NCI-H1436 treated with DMSO at 0.1 percent for 48 hours (cell line): ENCODE data around the gene SMIM3.
"Not testable (repeated sequence)": the region's sequence is repeated elsewhere in the genome, so short reads cannot be mapped to it uniquely, and the experiment has no call there.

ENCODE experiments used
- DNase-seq: peaks from one replicate; lab custom pipeline; 2025; lab: John Stamatoyannopoulos, UW

SMIM3 gene

DNA sequence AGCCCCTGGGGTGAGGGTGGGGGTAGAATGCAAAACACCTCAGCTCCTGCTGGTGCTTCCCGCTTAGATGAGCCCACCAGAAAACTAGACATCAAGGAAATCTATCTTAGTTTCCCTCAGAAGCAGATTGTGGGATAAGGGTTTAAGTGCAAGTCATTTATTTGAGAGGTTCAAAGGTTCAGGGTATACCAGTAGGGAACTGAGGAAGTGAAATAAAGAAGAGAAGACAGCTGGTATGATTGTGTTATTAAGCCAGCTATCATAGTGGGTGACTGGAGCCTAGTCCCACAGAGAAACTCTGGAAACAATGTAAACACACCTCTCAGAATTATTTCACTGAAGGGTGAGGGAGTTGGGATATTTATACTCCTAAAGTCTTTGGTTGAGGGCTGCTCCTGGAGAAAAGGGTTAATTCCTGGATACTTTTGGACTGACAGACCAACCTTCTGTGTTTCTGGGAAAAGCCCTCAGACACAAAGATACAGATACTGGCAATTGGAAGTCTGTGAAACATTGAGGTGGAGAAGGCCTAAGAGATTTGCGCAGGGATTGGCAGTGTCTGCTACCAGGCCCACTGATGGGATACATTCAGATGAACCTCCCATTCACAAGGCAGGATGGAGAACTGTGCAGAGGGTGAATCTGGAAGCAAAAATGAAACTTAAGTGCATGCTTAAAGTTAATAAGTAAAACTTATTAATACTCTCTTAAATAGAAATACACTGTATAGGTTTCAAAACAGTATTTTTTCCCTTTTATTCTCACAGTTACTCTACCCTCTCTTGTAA lies 13.4 kb upstream of the SMIM3 start:
- no peak for DNase-seq

DNA sequence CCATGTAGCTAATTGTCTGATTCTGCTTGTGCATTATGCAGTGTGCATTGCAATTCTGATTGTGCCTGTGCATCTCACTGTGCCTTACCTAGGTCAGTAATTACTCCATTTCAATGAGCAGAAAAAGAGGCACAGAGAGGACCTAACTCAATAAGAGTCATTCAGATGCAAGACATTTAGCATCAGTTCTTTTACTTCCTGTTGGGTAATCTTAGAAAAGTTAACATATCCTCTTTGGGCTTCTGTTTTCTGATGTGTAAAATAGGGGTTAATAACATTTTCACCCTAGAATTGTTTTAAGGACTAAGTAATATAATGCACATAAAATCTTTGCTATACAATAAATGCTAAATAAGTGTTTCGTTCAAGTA lies 12.8 kb upstream of the SMIM3 start:
- no peak for DNase-seq

GRCh38 chr5:150766251-150766650 lies 12.3 kb upstream of the SMIM3 start:
- no peak for DNase-seq

DNA sequence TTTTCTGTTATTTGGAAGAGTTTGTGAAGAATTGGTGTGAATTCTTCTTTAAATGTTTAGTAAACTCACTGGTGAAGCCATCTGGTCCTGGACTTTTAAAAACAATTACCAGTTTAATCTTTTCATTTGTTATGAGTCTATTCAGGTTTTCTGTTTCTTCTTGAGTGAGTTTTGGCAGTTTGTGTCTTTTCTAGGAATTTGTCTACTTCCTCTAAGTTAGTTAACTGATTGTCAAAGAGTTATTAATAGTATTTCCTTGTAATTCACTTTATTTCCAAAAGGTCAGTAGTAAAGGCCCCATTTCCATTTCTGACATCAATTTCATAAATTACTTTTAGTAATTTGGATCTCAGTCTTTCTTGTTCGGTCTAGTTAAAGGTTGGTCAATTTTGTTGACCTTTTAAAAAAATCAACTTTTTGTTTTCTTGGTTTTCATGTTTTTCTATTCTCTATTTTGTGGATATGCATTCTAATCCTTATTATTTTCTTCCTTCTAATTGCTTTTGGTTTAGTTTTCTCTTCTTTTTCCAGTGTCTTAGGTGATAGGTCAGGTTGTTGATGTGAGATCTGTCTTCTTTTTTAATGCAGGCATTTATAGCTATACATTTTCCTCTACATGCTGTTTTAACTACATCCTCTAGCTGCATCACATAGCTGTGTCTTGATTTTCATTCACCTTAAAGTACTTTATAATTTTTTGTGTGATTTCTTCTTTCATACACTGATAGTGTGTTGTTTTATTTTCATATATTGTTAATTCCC lies 7.3 kb upstream of the SMIM3 start:
- DNase-seq, result no peak

- DNase-seq, result no peak
Observed at GRCh38 chr5:150774145-150774544, 4.4 kb upstream of the SMIM3 start.

DNA sequence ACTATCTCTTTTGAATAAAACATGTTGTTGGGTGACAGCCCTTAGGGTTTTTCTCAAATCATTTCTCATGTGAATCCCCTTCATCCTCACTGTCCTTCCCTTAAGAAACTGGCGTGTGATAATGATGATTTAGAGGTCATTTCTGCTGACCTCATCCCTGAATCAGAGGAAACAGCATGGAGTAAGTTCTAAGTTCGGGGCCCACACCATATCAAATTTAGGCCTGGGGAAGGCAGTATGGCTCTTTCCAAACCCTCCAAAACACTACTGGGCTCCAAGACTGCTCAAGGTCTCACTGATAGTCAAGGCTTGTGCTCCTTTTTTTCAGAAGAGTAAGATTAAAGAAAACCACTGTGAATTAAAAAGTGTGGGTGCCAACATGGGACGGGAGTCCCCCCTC lies 872 bp upstream of the SMIM3 start:
- no peak for DNase-seq

- no peak for DNase-seq
Observed at GRCh38 chr5:150778088-150778516, 455 bp upstream of the SMIM3 start.

DNA sequence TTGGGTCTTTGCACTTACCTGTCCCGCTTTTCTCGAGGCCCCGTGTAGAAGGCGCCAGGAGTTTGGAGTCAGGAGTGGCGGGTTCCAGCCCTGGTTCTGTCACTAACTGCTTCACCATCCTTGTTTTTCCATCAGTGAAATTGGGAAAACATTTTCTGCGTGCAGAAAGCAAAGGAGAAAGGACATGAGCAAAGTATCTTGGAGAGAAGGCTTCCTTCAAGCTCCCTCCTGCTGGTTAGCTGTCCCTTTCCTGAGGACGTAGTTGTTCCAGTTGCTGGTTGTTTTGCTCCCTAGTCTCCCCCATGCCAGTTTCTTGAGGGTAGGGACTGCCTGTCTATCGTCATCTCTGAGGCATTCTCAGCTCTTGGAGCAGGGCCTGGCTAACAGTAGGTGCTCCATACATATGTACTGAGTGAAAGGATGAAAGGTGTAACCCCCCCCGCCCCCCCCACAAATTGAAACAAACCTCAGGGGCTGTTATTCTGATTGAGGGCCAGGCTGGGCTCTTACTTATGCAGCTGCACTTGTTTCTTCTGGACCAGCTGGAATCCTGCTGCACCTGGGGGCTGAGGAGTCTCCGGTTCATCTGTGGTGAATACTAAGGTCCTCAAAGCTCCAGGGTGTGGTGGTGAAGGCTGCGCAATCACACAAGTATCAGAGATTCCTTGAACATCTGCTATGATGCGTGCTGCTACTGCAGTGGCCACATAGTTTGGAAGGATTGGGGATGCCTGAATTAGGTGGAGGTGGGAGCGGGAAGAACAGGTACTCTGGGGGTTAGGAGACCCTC lies 1.0 kb downstream of the SMIM3 start:
- no peak for DNase-seq

DNA sequence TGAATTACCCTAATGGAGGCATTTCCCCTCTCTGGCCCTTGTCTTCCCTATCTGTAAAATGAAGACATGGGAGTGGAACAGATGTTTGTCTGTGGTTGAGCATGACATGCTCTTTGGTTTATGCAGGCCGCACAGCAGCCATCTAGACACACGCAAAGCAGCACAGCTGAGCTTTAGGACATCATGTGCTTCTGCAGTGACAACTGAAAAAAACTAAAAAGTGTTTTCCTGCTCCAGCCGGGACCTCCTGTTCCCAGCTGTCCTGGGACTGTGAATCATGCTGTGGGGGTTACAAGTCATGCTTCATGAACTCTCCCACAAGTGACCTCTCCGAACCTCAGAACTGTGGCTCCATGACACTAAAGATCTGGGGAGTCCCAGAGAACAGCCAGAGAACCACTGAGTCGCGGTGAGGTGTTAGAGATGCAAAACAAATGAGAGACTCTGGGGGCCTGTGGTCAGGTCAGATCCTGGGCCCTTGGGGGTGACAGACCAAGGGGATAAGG lies 1.7 kb downstream of the SMIM3 start:
- DNase-seq, result no peak

DNA sequence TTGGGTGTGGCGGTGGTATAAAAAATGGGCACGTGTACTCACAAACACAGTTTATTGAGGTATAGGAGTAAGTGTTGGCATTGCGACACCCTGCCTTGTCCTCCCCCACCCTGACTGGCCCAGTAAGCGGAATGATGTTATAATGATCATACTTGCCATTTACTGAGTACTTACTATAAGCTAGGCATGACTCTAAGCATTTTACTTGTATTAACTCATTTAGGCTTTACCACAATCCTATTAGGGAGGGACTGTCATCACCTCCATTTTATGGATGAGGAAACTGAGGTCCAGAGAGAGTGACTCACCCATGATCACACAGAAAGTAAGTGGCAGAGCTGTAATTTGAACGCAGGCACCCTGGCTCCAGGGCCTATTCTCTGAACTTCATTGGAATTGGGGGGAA lies 2.3 kb downstream of the SMIM3 start:
- no peak for DNase-seq

DNA sequence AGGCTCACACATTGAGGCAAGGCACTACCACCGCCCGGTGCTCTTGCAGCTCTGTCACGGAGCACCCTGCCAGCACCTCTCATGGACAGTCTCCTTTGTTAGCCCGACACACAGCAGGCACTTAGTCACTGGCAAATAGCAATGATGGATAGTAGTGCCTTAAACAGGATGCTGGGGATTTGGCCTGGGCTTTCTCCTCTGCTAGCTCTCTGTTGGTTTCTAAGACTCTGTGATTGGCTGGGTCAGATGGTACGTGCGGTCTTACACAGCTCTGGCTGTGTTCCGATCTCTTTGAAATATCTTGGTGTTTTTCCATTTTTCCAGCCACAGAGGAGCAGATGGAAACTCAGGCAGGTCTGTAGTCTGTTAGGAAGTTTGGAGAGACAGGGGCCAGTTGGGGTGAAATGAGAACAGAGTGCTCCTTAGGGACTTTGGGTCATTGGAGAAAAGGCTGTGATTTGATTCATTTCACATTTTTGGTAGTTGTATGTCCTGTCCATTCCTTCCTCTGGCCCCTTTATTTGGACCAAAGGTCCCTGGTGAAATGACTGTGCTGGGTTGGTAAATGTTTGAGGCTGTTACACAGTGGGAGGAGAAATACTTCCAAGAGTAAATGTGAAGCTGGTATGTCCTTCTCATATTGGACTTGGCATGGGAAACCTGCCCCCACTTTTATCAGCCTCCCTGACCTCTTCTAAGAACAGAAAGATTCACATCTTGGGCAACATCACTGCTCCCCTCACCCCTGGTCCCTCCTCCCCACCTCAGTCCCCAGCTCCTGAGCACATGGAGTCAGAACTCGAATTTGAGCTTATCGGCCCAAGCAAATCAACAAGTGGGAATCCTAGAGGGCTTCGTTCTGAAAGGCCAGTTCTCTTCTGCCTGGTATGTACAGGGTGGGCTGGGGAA lies 3.4 kb downstream of the SMIM3 start:
- DNase-seq, result no peak

DNA sequence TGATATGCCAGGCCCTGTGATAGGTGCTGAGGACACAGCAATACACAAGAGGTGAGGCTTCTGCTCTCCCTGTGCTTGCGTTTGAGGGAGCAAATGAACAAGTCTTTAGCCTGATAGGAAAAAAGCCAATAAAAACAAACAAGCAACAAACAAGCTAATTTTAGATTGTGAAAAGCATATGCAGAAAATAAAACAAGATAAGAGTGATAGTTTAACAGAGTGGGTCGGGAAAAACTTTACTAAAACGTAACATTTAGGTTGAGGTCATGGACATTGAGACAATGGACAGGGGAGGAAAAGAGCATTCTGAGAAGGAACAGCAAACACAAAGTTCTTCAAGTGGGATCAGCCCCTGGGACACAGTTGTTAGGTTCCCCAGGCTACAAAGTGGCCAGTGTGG lies 4.3 kb downstream of the SMIM3 start:
- no peak for DNase-seq

GRCh38 chr5:150783422-150783928 lies 4.9 kb downstream of the SMIM3 start:
- peak; percentile 30 for DNase-seq

GRCh38 chr5:150785950-150786349 lies 7.4 kb downstream of the SMIM3 start:
- DNase-seq, result no peak

DNA sequence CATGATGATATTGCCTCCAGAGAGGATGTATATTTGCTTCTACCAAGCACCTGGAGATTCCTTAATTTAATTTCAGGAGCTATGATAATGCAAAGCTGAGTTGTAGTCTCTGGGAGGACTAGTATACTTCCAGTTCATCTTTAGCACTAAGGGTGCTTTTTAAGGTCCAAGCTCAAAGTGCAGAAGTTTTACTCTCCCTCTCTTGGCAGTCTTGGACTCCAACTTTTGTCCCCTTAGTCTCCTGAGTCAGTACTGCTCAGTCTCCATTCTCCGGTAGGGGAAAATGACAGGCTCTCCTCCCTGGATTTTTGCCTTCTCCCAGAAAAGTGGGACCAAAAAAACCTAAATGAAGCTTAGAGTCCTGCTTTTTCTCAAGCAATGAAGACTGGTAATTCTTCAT lies 8.3 kb downstream of the SMIM3 start:
- DNase-seq, result no peak

DNA sequence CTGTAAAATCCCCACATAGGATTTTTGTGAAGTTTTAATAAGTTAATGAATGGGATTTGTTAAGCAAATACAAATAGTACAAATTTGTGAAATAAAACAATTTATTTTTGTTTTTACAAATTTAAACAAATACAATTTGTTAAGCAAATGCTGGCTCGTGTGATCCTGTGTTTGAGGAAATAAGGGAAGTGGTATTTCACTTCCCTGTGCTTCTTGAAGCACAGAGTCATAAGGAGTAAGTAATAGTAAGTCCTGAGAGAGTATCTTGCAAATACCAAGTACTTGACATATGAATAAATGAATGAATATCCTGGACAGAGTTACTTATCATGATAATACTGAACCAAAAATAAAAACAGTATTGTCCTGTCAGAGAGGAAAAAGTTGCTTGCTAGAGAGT lies 9.1 kb downstream of the SMIM3 start:
- no peak for DNase-seq

DNA sequence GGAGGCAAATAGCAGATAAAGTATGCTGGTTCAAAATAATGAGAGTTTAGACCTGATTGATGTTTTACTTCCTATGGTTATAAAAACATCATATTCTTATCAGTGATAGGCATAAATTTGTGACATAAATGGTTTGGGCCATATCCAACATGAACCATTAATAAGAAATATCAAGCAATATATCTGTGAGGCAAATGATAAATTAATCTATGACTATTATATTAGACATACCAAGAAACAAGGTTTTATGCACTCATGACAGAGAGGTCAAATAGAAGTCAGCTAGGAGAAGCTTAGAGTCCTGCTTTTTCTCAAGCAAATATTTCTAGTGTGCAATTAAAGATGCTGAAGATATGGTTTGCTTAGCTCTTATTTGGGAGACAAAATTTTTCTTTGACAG lies 10.4 kb downstream of the SMIM3 start:
- DNase-seq, result no peak

- DNase-seq, result no peak
Observed at GRCh38 chr5:150789450-150789849, 10.9 kb downstream of the SMIM3 start.

- DNase-seq, result no peak
Observed at GRCh38 chr5:150789943-150790611, 11.5 kb downstream of the SMIM3 start.

- DNase-seq, result no peak
Observed at GRCh38 chr5:150791536-150791935, 13.0 kb downstream of the SMIM3 start.

DNA sequence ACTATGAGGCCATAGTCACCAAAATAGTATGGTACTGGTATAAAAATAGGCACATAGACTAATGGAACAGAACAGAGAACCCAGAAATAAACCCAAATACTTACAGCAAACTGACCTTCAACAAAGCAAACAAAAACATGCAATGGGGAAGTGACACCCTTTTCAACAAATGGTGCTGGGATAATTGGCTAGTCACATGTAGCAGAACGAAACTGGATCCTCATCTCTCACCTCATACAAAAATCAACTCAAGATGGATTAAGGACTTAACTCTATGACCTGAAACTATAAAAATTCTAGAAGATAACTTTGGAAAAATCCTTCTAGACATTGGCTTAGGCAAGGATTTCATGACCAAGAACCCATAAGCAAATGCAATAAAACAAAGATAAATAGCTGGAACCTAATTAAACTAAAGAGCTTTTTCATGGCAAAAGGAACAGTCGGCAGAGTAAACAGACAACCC lies 14.9 kb downstream of the SMIM3 start:
- not testable (repeated sequence) for DNase-seq
